AG09319 (cell line): ENCODE data around the gene RTL5.

Source experiments
- DNase-seq: peaks from one replicate; pipeline ENCODE4 v3.0.0-alpha.2; 2010; ENCODE audit warnings: low read depth; ENCODE audit errors: extremely low read depth
- CTCF ChIP-seq: IDR thresholded peaks from 2 replicates; pipeline ENCODE4 v1.5.1; 2011; ENCODE audit warnings: low read depth, mild to moderate bottlenecking, inconsistent platforms, low read length, moderate library complexity

Gene RTL5

GRCh38 chrX:72123471-72124185 is 8.1 kb downstream of the RTL5 start:
- no peak for TF ChIP-seq CTCF
- DNase-seq = no peak

- no peak for TF ChIP-seq CTCF
- no peak for DNase-seq
These were observed 8.9 kb downstream of the RTL5 start for GRCh38 chrX:72122621-72123337.

GRCh38 chrX:72121383-72121782 is 10.3 kb downstream of the RTL5 start:
- peak; percentile 69 for DNase-seq

GRCh38 chrX:72120837-72121236 is 10.9 kb downstream of the RTL5 start:
- TF ChIP-seq CTCF = no peak
- DNase-seq = no peak

More at GRCh38 chrX:72121383-72121782, 10.3 kb downstream of the RTL5 start:
- no peak for TF ChIP-seq CTCF

GRCh38 chrX:72117636-72118210 is 14.0 kb downstream of the RTL5 start:
- no peak for TF ChIP-seq CTCF

GRCh38 chrX:72115380-72115779 is 16.3 kb downstream of the RTL5 start:
- DNase-seq = no peak
- TF ChIP-seq CTCF = no peak

More at GRCh38 chrX:72117636-72118210, 14.0 kb downstream of the RTL5 start:
- no peak for DNase-seq

GRCh38 chrX:72114807-72115206 is 16.9 kb downstream of the RTL5 start:
- no peak for DNase-seq
- no peak for TF ChIP-seq CTCF
